HFF-Myc (cell line): ENCODE data around the gene VAT1L.

Experiments used
- DNase-seq: peaks from one replicate; pipeline ENCODE4 v3.0.0-alpha.2; 2011; ENCODE audit warnings: low read depth; ENCODE audit errors: extremely low read depth
- H3K4me3 ChIP-seq: replicated peaks from 2 replicates; pipeline ENCODE4 v1.5.1; 2011; ENCODE audit warnings: low read depth, mild to moderate bottlenecking, control low read depth, low read length
- CTCF ChIP-seq: IDR thresholded peaks from 2 replicates; pipeline ENCODE4 v1.5.1; 2012; ENCODE audit warnings: mild to moderate bottlenecking, low read depth, low read length, control low read depth; ENCODE audit errors: missing control alignments

Gene VAT1L

GRCh38 chr16:78022347-78023060 lies 234.1 kb downstream of the VAT1L start, which contains the start of gene CLEC3A:
Gene CLEC3A (plus strand): TSS chr16:78022548. CDS start chr16:78022627, 79 bp downstream.
- DNase-seq, result no peak
- no peak within 1 kb of the TSS for H3K4me3 ChIP-seq
- no peak for TF ChIP-seq CTCF

GRCh38 chr16:78024159-78024558 lies 235.8 kb downstream of the VAT1L start:
- DNase-seq, result no peak
- H3K4me3 ChIP-seq, result no peak overlapping the region
- TF ChIP-seq CTCF, result no peak

GRCh38 chr16:78025631-78026030 lies 237.3 kb downstream of the VAT1L start:
- no peak for DNase-seq
- TF ChIP-seq CTCF, result no peak

GRCh38 chr16:78028018-78028417 lies 239.7 kb downstream of the VAT1L start:
- H3K4me3 ChIP-seq, result no peak overlapping the region
- DNase-seq, result no peak
- no peak for TF ChIP-seq CTCF

More at GRCh38 chr16:78025631-78026030, 237.3 kb downstream of the VAT1L start:
- no peak overlapping the region for H3K4me3 ChIP-seq
